CD1c-positive myeloid dendritic cell (primary cell): ENCODE measurements around the gene HARS2.
"Not testable (repeated sequence)": the region's sequence is repeated elsewhere in the genome, so short reads cannot be mapped to it uniquely, and the experiment has no call there.

ENCODE experiments used
- DNase-seq: peaks from one replicate; pipeline ENCODE4 v3.0.0-alpha.2; 2016; ENCODE audit errors: extremely low spot score

The HARS2 gene

GRCh38 chr5:140700177-140701144 is 9.2 kb downstream of the HARS2 start, which contains the start of gene ZMAT2:
Gene ZMAT2 (plus strand): TSS chr5:140700447. CDS start chr5:140700461, 14 bp downstream.
- DNase-seq = peak; percentile 98

DNA sequence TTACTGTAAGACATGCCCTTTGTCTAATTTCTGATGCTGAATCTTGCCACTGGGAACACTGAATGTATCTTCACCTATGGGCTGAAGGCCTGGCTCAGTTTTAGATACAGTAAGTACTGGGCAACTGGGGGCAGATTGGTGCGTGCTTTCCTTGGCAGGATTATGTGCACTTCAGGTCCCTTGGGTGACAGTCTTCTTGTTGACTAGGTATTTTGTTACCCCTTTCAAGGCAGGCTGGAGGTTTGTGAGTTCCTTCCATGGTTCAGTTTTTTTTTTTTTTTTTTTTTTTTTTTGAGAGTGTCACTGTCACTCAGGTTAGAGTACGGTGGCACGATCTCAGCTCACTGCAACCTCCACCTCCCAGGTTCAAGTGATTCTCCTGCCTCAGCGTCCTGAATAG is 16.6 kb downstream of the HARS2 start:
- DNase-seq = no peak

DNA sequence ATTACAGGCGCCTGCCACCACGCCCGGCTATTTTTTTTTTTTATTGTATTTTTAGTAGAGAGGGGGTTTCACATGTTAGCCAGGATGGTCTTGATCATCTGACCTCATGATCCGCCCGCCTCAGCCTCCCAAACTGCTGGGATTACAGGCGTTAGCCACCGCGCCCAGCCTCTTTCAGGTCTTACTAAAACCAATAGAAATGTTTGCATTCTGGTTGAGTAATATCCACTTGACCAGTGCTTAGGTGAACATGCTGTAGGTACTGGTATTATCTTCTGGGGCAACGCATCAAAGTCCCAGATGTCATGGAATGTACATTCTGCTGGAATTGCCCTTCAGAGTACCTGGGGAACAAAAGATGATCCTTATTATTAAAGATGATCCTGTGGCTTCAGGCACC is 17.5 kb downstream of the HARS2 start:
- not testable (repeated sequence) for DNase-seq

DNA sequence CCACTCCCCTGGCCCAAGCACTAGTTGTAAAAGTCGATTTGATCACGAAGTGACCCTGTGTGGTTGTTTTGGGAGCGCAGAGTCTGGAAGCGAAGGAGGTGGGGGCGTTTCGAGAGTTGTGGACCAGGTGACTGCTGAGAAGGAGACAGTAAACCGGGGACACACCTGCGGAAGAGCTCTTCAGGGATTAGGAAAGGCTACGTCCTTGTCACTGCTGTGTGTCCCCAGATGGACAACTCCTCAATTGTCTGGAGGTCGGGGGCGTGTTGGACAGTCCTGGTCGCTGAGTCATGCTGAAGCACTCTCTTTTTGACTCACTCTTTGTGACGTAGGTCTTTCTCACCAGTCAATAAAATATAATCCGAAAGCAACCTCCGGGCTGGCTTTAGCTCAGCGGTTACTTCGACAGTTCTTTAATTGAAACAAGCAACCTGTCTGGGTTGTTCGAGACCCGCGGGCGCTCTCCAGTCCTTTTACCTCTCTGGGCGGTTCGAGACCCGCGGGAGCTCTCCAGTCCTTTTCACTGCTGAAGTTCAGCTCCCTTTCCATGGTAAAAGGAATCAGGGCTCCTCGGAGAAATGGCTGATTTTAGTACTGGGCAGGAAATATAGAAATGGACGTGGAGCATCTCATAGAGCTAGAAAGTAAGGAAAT is 19.8 kb downstream of the HARS2 start:
- DNase-seq = peak; percentile 99

- no peak for DNase-seq
These were observed 20.5 kb downstream of the HARS2 start for GRCh38 chr5:140711794-140712193.

GRCh38 chr5:140713562-140714094 is 22.4 kb downstream of the HARS2 start:
- DNase-seq = no peak

DNA sequence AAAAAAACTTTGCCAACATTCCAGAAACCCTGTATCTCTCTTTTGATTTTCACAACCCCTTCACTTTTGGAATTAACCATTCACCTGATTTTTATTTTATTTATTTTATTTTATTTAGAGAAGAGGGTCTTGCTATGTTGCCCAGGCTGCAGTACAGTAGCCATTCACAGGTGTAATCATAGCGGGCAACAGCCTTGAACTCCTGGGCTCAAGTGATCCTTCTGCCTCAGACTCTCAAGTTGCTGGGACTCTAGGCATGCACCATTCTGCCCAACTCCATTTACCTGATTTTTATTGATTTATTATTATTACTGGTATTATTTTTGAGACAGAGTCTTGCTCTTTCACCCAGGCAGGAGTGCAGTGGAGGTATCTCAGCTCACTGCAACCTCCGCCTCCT is 25.0 kb downstream of the HARS2 start:
- DNase-seq = not testable (repeated sequence)

DNA sequence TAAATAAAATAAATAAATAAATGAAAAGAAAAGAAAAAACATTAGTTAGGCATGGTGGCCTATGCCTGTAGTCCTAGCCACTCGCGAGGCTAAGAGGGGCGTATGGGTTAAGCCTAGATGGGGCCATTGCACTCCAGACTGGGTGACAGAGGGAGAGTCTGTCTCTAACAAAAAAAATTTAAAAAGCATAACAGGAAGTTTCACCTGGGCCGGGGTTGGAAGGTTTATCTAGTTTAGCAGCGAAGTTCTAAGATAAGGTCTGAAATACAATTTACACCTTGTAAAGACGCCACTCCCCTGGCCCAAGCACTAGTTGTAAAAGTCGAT is 27.0 kb downstream of the HARS2 start:
- DNase-seq = no peak

- not testable (repeated sequence) for DNase-seq
These were observed 29.5 kb downstream of the HARS2 start for GRCh38 chr5:140720738-140721137.

DNA sequence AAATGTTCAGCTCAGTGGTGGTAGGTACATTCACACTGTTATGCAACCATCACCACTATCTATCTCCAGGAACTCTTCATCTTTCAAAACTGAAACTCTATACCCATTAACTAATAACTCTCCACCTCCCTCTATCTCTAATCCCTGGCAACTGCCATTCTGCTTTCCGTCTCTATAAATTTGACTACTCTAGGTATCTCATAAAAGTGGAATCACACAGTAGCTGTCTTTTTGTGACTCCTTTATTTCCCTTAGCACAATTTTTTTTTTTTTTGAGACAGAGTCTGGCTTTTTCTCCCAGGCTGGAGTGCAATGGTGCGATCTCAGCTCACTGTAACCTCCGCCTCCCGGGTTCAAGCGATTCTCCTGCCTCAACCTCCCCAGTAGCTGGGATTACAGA is 30.1 kb downstream of the HARS2 start:
- not testable (repeated sequence) for DNase-seq

DNA sequence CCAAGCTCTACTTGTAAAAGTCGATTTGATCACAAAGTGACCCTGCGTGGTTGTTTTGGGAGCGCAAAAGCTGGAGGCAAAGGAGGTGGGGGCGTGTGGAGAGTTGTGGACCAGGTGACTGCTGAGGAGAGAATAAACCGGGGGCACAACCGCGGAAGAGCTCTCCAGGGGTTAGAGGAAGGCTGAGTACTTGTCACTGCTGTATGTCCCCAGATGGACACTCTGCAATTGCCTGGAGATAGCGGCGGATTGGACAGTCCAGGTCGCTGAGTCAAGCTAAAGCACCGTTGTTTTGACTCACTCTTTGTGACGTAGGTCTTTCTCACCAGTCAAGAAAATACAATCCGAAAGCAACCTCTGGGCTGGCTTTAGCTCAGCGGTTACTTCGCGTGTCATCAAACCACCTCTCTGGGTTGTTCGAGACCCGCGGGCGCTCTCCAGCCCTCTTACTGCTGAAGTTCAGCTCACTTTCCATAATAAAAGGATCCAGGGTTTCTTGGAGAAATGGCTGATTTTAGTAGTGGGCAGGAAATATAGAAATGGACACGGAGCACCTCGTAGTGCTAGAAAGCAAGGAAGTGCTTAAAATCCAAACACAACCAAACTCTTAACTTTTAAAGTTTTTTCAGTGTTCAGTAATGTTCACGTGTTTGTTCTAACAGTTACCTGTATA is 34.7 kb downstream of the HARS2 start:
- peak; percentile 76 for DNase-seq

DNA sequence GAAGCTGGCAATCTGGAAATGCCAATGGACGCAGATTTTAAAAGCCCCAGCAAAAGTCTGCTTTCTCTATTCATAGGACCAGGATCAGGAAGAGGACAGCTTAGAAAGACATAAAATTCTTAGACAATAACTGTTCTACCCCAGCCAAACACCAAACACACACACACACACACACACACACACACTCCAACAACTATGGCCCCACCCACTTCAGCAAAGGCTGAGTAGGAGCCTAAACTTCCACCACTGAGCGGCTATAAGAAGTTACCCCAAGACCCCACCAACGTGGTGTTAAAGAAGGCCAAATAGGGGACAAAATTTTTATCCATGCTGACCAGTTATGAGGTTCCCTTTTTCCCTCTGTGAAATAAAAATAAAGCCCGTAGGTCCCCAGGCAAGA is 41.8 kb downstream of the HARS2 start:
- no peak for DNase-seq

DNA sequence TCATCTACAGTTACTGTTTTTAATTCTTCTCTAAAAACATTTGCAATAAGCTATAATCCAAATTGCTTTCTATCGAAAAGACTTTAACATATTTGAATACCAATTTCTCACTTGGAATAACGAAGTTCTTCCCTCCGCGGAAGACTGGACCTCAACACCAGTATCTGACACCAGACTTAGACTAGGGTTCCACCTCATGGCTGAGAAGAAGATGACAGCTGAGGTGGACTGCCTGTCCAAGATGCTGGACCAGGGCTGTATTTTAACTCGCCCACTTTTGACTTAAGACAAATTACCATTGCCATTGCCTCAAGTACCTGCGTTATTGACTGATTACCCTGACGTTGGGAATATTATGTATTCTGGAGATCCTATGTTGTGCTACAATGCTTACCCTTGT is 43.1 kb downstream of the HARS2 start:
- DNase-seq = no peak

- DNase-seq = no peak
These were observed 46.2 kb downstream of the HARS2 start for GRCh38 chr5:140737486-140737885.

DNA sequence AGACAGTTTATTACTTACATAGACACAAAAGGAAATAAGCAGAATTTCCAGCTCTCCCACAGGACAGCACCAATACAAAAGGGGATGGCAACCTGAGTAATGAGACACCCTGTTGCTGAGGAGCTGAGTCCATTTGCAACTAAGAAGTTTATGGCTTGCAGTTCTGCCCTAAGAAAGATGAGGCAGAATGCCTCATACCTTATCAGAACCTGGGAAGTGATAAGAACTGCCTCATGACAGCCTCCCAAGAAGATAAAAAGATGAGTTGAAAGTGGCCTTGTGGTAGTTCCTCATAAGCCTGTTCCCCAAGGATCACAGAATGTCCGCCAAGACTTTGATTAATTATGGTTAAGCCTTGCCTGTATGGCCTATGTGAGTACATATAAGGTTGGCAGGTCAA is 50.7 kb downstream of the HARS2 start:
- no peak for DNase-seq
